IPS DF 4.7 (cell line): ENCODE data around the gene TIAM2.

ENCODE experiments used
- DNase-seq: peaks from one replicate; pipeline ENCODE4 v3.0.0-alpha.2; 2013; ENCODE audit warnings: low spot score; ENCODE audit errors: extremely low read depth

TIAM2 gene

DNA sequence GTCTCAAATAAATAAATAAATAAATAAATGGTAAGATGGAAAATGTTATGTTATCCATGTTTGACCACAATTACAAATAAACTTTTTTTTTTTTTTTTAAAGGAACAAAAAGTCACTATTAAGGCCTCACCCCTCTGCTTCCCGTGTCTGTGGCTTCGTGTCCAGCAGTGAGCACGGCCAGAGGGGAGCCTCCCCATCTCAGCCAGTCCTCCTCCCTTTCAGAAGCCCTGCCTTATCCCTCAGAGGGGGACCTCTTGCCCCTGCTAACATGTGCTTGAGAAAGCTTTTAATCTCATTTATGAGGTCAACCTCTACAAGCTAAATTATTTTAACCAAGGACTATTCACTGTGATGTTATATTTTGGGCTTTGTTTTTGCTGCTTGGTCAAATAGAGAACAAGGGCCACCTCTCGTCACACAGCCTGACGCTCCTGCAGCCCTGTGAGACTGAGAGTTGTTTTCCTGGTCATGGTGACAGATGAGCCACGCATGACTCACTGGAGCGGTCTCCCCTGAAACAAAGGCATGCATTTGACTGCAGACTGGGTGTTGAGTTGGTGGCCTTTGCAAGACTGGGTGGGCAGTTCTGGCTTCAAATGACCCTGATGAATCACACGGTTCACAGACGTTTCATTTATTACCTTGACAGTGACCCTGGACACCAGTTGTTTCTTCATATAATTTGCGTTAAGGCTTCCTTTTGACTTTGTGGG, 131.8 kb downstream of the TIAM2 start:
- DNase-seq = no peak

DNA sequence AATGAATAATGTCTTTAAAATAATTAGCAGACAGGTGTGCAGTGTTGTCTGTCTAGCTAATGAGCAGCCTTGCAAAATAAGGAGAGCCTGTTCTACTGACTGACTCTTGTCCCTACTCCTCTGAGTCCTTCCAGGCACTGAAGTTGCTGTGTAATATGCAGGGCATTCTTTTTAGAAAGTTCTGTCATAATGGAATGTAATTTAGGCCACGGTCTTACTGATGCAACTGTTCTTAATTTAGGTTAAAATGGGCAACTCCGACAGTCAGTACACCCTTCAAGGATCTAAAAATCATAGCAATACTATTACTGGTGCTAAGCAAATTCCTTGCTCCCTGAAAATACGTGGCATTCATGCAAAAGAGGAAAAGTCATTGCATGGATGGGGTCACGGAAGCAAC, 133.9 kb downstream of the TIAM2 start:
- DNase-seq = no peak

GRCh38 chr6:155129744-155130143, 134.6 kb downstream of the TIAM2 start:
- no peak for DNase-seq

DNA sequence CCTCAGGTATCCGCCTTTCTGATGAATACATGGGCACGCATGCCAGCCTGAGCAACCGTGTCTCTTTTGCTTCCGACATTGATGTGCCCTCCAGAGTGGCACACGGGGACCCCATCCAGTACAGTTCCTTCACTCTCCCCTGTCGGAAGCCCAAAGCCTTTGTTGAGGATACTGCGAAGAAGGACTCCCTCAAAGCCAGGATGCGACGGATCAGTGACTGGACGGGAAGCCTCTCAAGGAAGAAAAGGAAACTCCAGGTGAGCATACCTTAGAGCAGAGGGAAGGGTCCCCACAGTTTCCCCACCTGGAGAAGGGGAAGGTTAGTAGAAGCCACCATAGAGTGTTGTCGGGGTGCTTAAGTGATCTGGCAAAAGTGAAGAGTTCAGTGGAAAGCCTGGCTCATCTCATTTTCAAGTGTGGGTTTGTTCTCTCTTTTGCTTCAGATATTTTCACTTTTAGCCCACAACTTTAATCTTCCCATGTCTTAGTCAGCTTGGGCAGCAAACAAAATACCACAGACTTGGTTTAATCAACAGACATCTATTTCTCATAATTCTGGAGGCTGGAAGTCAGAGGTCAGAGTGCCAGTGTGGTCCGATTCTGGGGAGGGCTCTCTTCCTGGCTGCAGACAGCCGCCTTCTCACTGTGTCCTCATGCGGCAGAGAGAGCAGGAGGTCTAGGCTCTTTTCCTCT, 135.2 kb downstream of the TIAM2 start:
- no peak for DNase-seq

- no peak for DNase-seq
Observed at GRCh38 chr6:155132617-155133016, 137.5 kb downstream of the TIAM2 start.

- DNase-seq = no peak
Observed at GRCh38 chr6:155141002-155141401, 145.9 kb downstream of the TIAM2 start.

GRCh38 chr6:155141512-155141911, 146.4 kb downstream of the TIAM2 start:
- no peak for DNase-seq

DNA sequence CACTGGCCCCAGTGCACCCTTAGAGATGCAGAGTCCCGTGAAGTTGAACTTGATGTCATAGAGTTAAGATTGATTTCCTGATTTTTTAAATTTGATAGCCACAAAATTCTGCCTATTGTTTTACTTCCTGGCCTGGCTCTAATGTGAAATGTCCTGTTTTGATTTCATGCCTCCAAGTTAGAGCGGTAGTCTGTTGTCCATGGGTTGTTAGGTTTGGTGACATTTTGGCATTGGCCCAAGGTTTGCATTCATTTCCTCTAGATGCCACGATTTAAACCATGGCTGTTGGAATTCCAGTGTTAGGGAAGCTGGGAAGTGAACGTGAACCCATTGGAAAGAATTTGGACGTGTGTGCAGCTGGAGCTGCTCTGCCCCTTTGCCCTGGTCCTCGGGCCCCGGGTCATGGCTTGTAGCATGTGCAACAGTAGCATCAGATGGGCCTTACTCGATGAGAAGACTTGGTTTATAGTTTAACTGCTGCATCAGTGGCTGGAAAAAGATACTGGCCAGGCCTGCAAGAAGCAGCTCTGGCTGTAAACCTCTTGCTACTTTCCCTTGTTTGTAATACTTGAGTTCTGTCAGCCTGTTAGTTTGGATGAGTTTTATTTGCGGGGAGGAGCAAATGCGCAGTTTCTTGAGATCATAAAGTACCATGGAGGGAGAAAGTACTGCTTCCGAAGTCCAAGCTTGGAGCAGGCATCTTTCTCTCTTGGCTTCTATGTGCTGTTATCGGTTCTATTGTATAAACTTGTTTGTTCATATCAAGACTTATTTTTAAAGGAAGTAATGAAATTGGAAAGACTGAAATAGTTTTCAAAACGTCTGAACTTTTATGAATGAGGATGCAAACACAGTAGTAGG, 147.3 kb downstream of the TIAM2 start:
- DNase-seq = no peak

GRCh38 chr6:155143029-155143577, 148.0 kb downstream of the TIAM2 start:
- no peak for DNase-seq

- no peak for DNase-seq
Observed at GRCh38 chr6:155143578-155144106, 148.5 kb downstream of the TIAM2 start.

DNA sequence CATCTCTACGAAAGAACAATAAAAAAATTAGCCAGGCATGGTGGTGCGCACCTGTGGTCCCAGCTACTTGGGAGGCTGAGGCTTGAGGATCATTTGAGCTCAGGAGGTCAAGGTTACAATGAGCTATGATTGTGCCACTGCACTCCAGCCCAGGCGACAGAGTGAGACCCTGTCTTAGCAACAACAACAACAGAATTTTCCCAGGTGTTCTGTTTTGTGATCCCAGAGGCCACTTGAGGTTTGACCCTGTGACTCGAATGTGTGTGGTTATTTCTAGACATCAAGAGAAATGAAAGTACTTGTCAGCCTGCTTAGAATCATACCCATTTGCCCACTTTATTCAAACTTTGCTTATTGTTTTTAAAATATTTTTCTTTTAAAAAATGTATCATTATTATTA, 151.1 kb downstream of the TIAM2 start:
- DNase-seq = no peak

- no peak for DNase-seq
Observed at GRCh38 chr6:155147958-155148663, 153.0 kb downstream of the TIAM2 start.

GRCh38 chr6:155150967-155151671, 156.0 kb downstream of the TIAM2 start:
- no peak for DNase-seq

DNA sequence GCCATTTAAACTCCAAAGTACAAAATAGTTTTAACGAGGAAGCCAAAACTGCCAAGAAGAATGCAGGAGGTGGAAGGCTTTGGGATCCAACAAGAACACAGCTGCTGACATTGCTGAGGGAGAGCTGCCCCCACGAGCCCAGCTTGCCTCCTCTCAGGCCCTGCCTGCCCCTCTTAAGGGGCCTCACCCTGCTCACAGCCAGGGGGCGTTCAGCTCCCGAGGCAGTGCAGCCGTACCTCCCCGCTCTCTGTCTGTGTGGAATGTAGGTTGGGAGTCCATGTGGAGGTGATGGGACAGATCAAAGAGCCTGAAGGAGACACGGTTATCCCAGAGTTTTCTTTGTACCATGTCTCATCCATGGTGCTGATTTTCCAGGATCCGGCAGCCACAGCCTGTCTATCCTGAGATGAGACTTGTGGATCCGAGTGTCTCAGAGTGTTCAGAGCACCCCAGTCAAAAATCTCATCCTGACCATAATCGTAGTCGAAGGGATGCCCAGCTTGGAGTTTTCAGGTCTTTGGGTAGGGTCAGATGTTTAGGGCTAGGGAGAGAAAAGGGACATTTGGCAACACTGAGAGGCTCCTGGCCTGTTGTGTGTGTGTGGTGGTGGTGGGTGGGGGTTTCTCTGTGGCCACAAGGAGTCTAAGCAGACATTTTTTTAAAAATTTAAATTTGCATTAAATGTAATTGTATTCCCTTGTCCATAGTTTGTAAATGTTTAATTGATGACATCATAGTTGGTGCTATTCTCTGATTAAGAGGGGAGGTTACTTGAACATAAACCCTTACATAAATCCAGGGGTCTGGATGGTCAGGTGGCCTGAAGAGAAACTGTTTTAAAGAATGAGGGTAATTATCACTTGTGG, 157.3 kb downstream of the TIAM2 start:
- DNase-seq = no peak

DNA sequence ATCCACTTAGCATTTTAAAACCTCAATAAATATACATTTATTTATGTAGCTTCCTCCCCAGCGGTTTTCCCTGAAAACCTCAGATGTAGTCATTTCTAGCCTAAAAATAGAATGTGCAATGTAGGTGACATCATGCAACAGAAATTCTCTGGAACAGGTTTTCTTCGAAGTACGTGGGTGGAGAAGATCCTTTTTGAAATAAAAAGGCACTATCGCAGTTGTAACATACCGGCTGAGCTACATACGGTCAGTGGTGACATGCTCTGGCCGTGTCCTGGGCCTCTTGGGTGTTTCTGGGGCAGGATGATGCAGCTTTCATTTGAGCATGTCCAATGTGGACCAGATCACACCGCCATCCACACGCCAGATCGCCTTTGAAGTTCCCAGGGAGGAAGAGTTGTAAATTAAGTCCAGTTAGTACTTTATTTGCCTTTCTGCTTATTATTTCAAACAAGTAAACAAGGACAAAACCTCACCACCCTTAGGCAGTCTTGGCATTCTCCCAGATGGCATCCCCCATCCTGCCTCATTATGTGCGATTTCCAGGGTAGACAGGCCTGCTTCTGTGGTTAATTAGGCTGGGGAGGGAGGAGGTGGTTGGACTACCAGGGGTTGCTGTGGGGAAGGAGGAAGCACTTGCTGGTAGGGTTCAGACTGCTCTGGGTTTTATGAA, 159.2 kb downstream of the TIAM2 start:
- DNase-seq = no peak

DNA sequence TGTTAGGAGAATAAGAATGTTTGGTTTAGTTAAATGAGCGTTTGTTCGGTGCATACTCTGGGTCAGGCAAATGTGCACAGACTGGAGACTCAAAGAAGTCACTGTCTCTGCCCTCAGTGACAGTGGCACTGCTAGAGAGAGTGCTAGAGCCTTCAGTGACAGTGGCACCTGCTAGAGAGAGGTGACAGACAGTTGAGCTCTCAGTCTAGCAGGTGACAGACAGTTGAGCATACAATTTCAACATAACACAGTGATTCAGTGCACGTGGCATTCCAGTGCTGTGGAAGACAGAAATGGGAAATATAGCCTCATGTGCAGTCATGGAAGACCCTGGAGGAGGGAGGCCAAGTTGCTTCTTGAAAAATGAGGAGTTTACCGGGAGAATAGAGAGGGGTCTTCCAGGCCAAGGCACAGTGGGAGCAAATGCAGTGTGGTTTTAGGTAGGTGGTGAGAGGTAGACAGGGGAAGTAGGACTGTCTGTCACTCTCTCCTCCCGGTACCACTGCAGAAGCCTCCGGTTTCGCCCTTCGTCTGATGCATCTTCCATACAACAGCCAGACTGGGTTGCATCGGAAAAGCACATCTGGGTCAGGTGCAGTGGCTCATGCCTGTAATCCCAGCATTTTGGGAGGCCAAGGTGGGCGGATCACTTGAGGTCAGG, 160.8 kb downstream of the TIAM2 start:
- no peak for DNase-seq

GRCh38 chr6:155157101-155157500, 162.0 kb downstream of the TIAM2 start:
- DNase-seq = no peak
